HG03196 (cell line): ENCODE data around the gene MBOAT2.
A peak's percentile ranks its signal among the peaks of the same experiment; 100 is the strongest.

Experiments used
- ATAC-seq: cut with Tn5 transposase; IDR thresholded peaks from one replicate; pipeline ENCODE4 v1.9.1; 2021; ENCODE audit not compliant: unreplicated experiment

Gene MBOAT2

GRCh38 chr2:9018109-9018508 is 14.6 kb upstream of the MBOAT2 start:
- no peak for ATAC-seq

GRCh38 chr2:9017411-9017810 is 13.9 kb upstream of the MBOAT2 start:
- ATAC-seq: no peak

GRCh38 chr2:9015998-9016397 is 12.5 kb upstream of the MBOAT2 start:
- no peak for ATAC-seq

- no peak for ATAC-seq
Observed at GRCh38 chr2:9013403-9013802, 9.9 kb upstream of the MBOAT2 start.

- ATAC-seq: no peak
Observed at GRCh38 chr2:9010866-9011265, 7.4 kb upstream of the MBOAT2 start.

- ATAC-seq: no peak
Observed at GRCh38 chr2:9008951-9009664, 5.6 kb upstream of the MBOAT2 start.

GRCh38 chr2:9006368-9006767 is 2.9 kb upstream of the MBOAT2 start:
- no peak for ATAC-seq

GRCh38 chr2:9004338-9005204 is 1.1 kb upstream of the MBOAT2 start:
- ATAC-seq: peak; percentile 14

- no peak for ATAC-seq
Observed at GRCh38 chr2:9003366-9003615, 193 bp downstream of the MBOAT2 start.

- no peak for ATAC-seq
Observed at GRCh38 chr2:9002637-9003365, 683 bp downstream of the MBOAT2 start.

GRCh38 chr2:9002313-9002636 is 1.2 kb downstream of the MBOAT2 start:
- no peak for ATAC-seq

- no peak for ATAC-seq
Observed at GRCh38 chr2:9001778-9002177, 1.7 kb downstream of the MBOAT2 start.

GRCh38 chr2:9001229-9001628 is 2.3 kb downstream of the MBOAT2 start:
- no peak for ATAC-seq

- ATAC-seq: no peak
Observed at GRCh38 chr2:9000442-9000841, 3.0 kb downstream of the MBOAT2 start.

- ATAC-seq: no peak
Observed at GRCh38 chr2:8999797-9000196, 3.7 kb downstream of the MBOAT2 start.

GRCh38 chr2:8999102-8999446 is 4.4 kb downstream of the MBOAT2 start:
- ATAC-seq: no peak

- ATAC-seq: no peak
Observed at GRCh38 chr2:8998418-8999101, 4.9 kb downstream of the MBOAT2 start.

GRCh38 chr2:8997631-8998030 is 5.9 kb downstream of the MBOAT2 start:
- ATAC-seq: no peak

- ATAC-seq: no peak
Observed at GRCh38 chr2:8997108-8997507, 6.4 kb downstream of the MBOAT2 start.

- ATAC-seq: no peak
Observed at GRCh38 chr2:8996006-8996405, 7.5 kb downstream of the MBOAT2 start.

GRCh38 chr2:8994386-8994785 is 9.1 kb downstream of the MBOAT2 start:
- ATAC-seq: no peak

- no peak for ATAC-seq
Observed at GRCh38 chr2:8993902-8994278, 9.6 kb downstream of the MBOAT2 start.
